Breast epithelium (tissue), 3 donors: ENCODE results near the gene PXDN.

ENCODE experiments used
- POLR2A ChIP-seq: fragments of 450-650 bp; IDR thresholded peaks from one replicate; pipeline ENCODE4 v1.6.1; 2016; ENCODE audit warnings: antibody characterized with exemption, mild to moderate bottlenecking, moderate library complexity
- POLR2AphosphoS5 ChIP-seq, 3 donors: sonication (generic); formaldehyde crosslinking; IDR thresholded peaks; one replicate each; pipeline ENCODE4 v1.6.1; 2017; ENCODE audit warnings: antibody characterized with exemption in 3 of 3
- TF ChIP-seq, protein P1 (sequence below), 3 donors: fragments of 450-650 bp; IDR thresholded peaks; one replicate each; pipeline ENCODE4 v1.5.1; 2016 to 2017; ENCODE audit warnings: antibody characterized with exemption in 3 of 3, mild to moderate bottlenecking in 3 of 3, moderate library complexity in 3 of 3

DNA sequence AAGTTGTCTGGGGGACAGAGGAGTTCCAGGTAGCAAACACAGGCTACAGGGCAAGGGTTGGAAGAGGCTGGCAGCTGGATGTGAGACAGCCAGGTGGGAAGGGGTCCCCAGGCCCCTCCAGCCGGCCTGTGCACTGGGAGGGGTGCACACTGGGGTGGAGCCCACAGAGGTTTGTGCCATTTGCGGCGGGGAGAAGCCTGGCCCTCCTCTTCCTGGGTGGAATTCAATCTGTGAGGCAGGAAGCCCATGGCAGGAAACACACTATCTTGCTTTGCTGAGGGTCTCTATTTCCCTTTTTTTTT is 63.3 kb downstream of the PXDN start:
- TF ChIP-seq, protein P1, sequence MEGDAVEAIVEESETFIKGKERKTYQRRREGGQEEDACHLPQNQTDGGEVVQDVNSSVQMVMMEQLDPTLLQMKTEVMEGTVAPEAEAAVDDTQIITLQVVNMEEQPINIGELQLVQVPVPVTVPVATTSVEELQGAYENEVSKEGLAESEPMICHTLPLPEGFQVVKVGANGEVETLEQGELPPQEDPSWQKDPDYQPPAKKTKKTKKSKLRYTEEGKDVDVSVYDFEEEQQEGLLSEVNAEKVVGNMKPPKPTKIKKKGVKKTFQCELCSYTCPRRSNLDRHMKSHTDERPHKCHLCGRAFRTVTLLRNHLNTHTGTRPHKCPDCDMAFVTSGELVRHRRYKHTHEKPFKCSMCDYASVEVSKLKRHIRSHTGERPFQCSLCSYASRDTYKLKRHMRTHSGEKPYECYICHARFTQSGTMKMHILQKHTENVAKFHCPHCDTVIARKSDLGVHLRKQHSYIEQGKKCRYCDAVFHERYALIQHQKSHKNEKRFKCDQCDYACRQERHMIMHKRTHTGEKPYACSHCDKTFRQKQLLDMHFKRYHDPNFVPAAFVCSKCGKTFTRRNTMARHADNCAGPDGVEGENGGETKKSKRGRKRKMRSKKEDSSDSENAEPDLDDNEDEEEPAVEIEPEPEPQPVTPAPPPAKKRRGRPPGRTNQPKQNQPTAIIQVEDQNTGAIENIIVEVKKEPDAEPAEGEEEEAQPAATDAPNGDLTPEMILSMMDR (IDR thresholded peaks at IDR 0.05): no peak
- TF ChIP-seq POLR2A (no peak), POLR2AphosphoS5 (IDR thresholded peaks at IDR 0.05) (no peak)
